Measurements from ENCODE around the gene CREB5.

DNA sequence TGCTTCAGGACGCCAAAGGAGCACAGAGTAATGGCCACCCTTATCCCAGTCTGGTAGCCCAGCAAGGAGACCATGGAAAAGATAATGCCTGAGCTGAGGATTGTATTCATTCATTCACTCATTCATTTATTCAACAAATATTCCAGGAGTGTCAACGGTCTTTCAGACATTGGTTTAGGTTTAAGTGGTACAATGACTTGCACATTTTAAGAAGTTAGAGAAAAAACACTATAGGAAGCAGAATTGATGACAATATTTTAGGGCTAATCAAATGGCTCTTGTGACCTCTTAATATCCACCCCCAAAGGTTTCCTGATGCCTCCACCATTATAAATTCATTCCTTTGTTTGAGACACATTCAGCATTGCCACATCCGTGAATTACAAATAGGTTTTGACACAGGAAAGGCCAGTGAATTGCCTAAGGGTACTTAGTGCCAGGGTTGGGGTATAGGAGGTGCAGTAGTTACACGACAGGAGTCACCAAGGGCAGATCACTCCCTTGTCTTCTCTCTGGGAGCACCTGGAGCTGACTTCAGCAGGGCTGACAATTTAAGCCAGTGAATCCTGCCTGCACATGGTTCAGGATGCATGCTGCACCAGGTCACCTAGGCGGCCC, 269.5 kb downstream of the CREB5 start:
- TF ChIP-seq EZH2 (IDR thresholded peaks at IDR 0.05; ENCODE audit: low read depth): no peak
- TF ChIP-seq, protein P1, sequence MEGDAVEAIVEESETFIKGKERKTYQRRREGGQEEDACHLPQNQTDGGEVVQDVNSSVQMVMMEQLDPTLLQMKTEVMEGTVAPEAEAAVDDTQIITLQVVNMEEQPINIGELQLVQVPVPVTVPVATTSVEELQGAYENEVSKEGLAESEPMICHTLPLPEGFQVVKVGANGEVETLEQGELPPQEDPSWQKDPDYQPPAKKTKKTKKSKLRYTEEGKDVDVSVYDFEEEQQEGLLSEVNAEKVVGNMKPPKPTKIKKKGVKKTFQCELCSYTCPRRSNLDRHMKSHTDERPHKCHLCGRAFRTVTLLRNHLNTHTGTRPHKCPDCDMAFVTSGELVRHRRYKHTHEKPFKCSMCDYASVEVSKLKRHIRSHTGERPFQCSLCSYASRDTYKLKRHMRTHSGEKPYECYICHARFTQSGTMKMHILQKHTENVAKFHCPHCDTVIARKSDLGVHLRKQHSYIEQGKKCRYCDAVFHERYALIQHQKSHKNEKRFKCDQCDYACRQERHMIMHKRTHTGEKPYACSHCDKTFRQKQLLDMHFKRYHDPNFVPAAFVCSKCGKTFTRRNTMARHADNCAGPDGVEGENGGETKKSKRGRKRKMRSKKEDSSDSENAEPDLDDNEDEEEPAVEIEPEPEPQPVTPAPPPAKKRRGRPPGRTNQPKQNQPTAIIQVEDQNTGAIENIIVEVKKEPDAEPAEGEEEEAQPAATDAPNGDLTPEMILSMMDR (conservative IDR thresholded peaks at IDR 0.05): no peak
